BLaER1 (cell line): ENCODE data around the gene RGMA.

ENCODE experiments used
- H3K27ac ChIP-seq: shearing (Covaris generic); formaldehyde crosslinking; 2 replicates; pipeline ENCODE4 v1.8.1; 2022
- H3K27me3 ChIP-seq: shearing (Covaris generic); formaldehyde crosslinking; 2 replicates; pipeline ENCODE4 v1.8.1; 2022
- H3K36me3 ChIP-seq: shearing (Covaris generic); formaldehyde crosslinking; 2 replicates; pipeline ENCODE4 v1.8.1; 2022
- H3K4me1 ChIP-seq: shearing (Covaris generic); formaldehyde crosslinking; 2 replicates; pipeline ENCODE4 v1.8.1; 2022
- H3K4me2 ChIP-seq: shearing (Covaris generic); formaldehyde crosslinking; 2 replicates; pipeline ENCODE4 v1.8.1; 2022
- H3K4me3 ChIP-seq: shearing (Covaris generic); formaldehyde crosslinking; 2 replicates; pipeline ENCODE4 v1.8.1; 2022
- H3K9ac ChIP-seq: shearing (Covaris generic); formaldehyde crosslinking; 2 replicates; pipeline ENCODE4 v1.8.1; 2022
- H3K9me3 ChIP-seq: shearing (Covaris generic); formaldehyde crosslinking; 2 replicates; pipeline ENCODE4 v1.8.1; 2022
- H4K20me1 ChIP-seq: shearing (Covaris generic); formaldehyde crosslinking; 2 replicates; pipeline ENCODE4 v1.8.1; 2022
- Cebpa-rat ChIP-seq: shearing (Covaris generic); IDR thresholded peaks from 2 replicates; pipeline ENCODE4 v1.8.1; 2022

RGMA gene

GRCh38 chr15:93001156-93001555, 87.9 kb downstream of the RGMA start:
- H3K27ac ChIP-seq = no peak overlapping the region
- no peaks in the 10 kb centered on the region for H3K9me3 ChIP-seq
- peaks cover 97% of the 10 kb centered on the region for H3K36me3 ChIP-seq
- no peaks in the 10 kb centered on the region for H3K27me3 ChIP-seq
- 0 out of 2 replicates have a peak, but pooled peaks cover 2% of the 10 kb centered on the region for H4K20me1 ChIP-seq
- H3K4me1 ChIP-seq = peaks cover 14% of the 10 kb centered on the region; the same call in 1 of the 2 replicates
- no peak overlapping the region for H3K9ac ChIP-seq
- no peak overlapping the region for H3K4me2 ChIP-seq
- no peak for TF ChIP-seq Cebpa-rat
- no peak overlapping the region for H3K4me3 ChIP-seq

GRCh38 chr15:92997821-92998220, 91.2 kb downstream of the RGMA start:
- no peak overlapping the region for H3K9ac ChIP-seq
- no peak overlapping the region for H3K4me2 ChIP-seq
- H3K36me3 ChIP-seq = peaks cover 92% of the 10 kb centered on the region
- H4K20me1 ChIP-seq = no peaks in the 10 kb centered on the region
- no peak overlapping the region for H3K4me3 ChIP-seq
- peaks cover 14% of the 10 kb centered on the region; the same call in 1 of the 2 replicates for H3K4me1 ChIP-seq
- H3K27ac ChIP-seq = no peak overlapping the region
- TF ChIP-seq Cebpa-rat = no peak
- H3K27me3 ChIP-seq = no peaks in the 10 kb centered on the region
- no peaks in the 10 kb centered on the region for H3K9me3 ChIP-seq

- peaks cover 92% of the 10 kb centered on the region for H3K36me3 ChIP-seq
- H4K20me1 ChIP-seq = peaks cover 15% of the 10 kb centered on the region
Observed at GRCh38 chr15:92992720-92993119, 96.3 kb downstream of the RGMA start.

GRCh38 chr15:92990031-92990430, 99.0 kb downstream of the RGMA start:
- H3K4me2 ChIP-seq = no peak overlapping the region
- H4K20me1 ChIP-seq = peaks cover 15% of the 10 kb centered on the region
- peaks cover 90% of the 10 kb centered on the region for H3K36me3 ChIP-seq
- no peaks in the 10 kb centered on the region for H3K4me1 ChIP-seq
- H3K9me3 ChIP-seq = no peaks in the 10 kb centered on the region
- H3K4me3 ChIP-seq = no peak overlapping the region
- H3K9ac ChIP-seq = no peak overlapping the region
- H3K27ac ChIP-seq = no peak overlapping the region
- TF ChIP-seq Cebpa-rat = no peak
- no peaks in the 10 kb centered on the region for H3K27me3 ChIP-seq

More at GRCh38 chr15:92992720-92993119, 96.3 kb downstream of the RGMA start:
- Histone ChIP-seq H3K9ac (no peak overlapping the region), H3K4me3 (no peak overlapping the region), H3K9me3 (no peaks in the 10 kb centered on the region), H3K4me2 (no peak overlapping the region), H3K4me1 (no peaks in the 10 kb centered on the region), H3K27me3 (no peaks in the 10 kb centered on the region), H3K27ac (no peak overlapping the region)
- TF ChIP-seq Cebpa-rat = no peak

GRCh38 chr15:92989470-92989869, 99.5 kb downstream of the RGMA start:
- Histone ChIP-seq H3K36me3 (peaks cover 92% of the 10 kb centered on the region), H3K9ac (no peak overlapping the region), H3K9me3 (no peaks in the 10 kb centered on the region), H4K20me1 (peaks cover 15% of the 10 kb centered on the region), H3K4me1 (no peaks in the 10 kb centered on the region), H3K4me3 (no peak overlapping the region), H3K4me2 (no peak overlapping the region), H3K27me3 (no peaks in the 10 kb centered on the region), H3K27ac (no peak overlapping the region)
- TF ChIP-seq Cebpa-rat = no peak
